H1 (cell line): ENCODE results near the gene ACBD6. TPM values are rescaled to one million over a fixed set of nuclear protein-coding genes. Genes with fewer than 3 reads are reported as not detected.

Experiments used
- CTCF ChIA-PET: fragments of 300-600 bp; sonication (Branson Sonifier 250); formaldehyde crosslinking; loops from one replicate; lab custom pipeline; 2021; ENCODE audit not compliant: partially characterized antibody; lab: Charles Lee
- POLR2A ChIA-PET: fragments of 300-600 bp; sonication (Branson Sonifier 250); formaldehyde crosslinking; loops from one replicate; lab custom pipeline; 2021; ENCODE audit warnings: inconsistent platforms; ENCODE audit not compliant: partially characterized antibody; lab: Charles Lee
- DNase-seq, 2 experiments: peaks; one replicate each; pipeline versions ENCODE4 v3.0.0 to v3.0.0-alpha.2; 2010 to 2022; ENCODE audit warnings: low spot score in 2 of 2, low read depth in 1 of 2, mixed read lengths in 1 of 2
- FAIRE-seq: peaks from 2 replicates; lab custom pipeline; 2011; peaks lifted over from hg19 to GRCh38; lab: Jason Lieb, UNC
- H2AFZ ChIP-seq: 2 replicates; pipeline ENCODE4 v1.8.1; 2012; ENCODE audit warnings: low read length, inconsistent platforms
- H2AK5ac ChIP-seq: 2 replicates; pipeline ENCODE4 v1.6.1; 2013; ENCODE audit warnings: low read depth, low read length
- H2BK120ac ChIP-seq: replicated peaks from 2 replicates; pipeline ENCODE3; 2013; ENCODE audit warnings: low read depth, low read length, inconsistent platforms
- H2BK12ac ChIP-seq: 2 replicates; pipeline ENCODE4 v1.6.1; 2013; ENCODE audit warnings: low read depth, low read length
- H2BK15ac ChIP-seq: 2 replicates; pipeline ENCODE4 v1.6.1; 2013; ENCODE audit warnings: low read length
- H2BK20ac ChIP-seq: 2 replicates; pipeline ENCODE4 v1.6.1; 2013; ENCODE audit warnings: low read length
- H2BK5ac ChIP-seq: 2 replicates; pipeline ENCODE4 v1.6.1; 2013; ENCODE audit warnings: low read depth, low read length
- H3K14ac ChIP-seq: 2 replicates; pipeline ENCODE4 v1.6.1; 2013; ENCODE audit warnings: inconsistent platforms; ENCODE audit not compliant: insufficient read length
- H3K18ac ChIP-seq: 2 replicates; pipeline ENCODE4 v1.6.1; 2013; ENCODE audit warnings: low read length; ENCODE audit errors: extremely low read depth
- H3K23ac ChIP-seq: 2 replicates; pipeline ENCODE4 v1.6.1; 2013; ENCODE audit warnings: inconsistent platforms; ENCODE audit not compliant: insufficient read length
- H3K23me2 ChIP-seq: 2 replicates; pipeline ENCODE4 v1.6.1; 2013; ENCODE audit warnings: low read depth, low read length
- H3K27ac ChIP-seq: 2 replicates; pipeline ENCODE4 v1.6.1; 2011; ENCODE audit warnings: low read depth, low read length, inconsistent platforms
- H3K27me3 ChIP-seq, 4 experiments: replicated peaks in 1 of 4; 1 replicate in 1 of 4; 2 replicates in 3 of 4; pipeline versions ENCODE4 v1.6.1 to v1.8.1; 2011 to 2013; ENCODE audit warnings: low read length in 3 of 4, mild to moderate bottlenecking in 3 of 4, inconsistent platforms in 2 of 4, mixed read lengths in 2 of 4, moderate library complexity in 1 of 4; ENCODE audit not compliant: control insufficient read depth in 3 of 4, insufficient read depth in 3 of 4; ENCODE audit errors: extremely low read depth in 1 of 4
- H3K36me3 ChIP-seq, 4 experiments: 2 replicates each; pipeline versions ENCODE4 v1.6.1 to v1.8.1; 2011 to 2013; ENCODE audit warnings: mild to moderate bottlenecking in 4 of 4, low read length in 3 of 4, moderate library complexity in 2 of 4, control low read depth in 1 of 4, inconsistent platforms in 1 of 4; ENCODE audit not compliant: insufficient read depth in 4 of 4, control insufficient read depth in 2 of 4
- H3K4ac ChIP-seq: replicated peaks from 2 replicates; pipeline ENCODE3; 2013; ENCODE audit warnings: low read length, low read depth, mixed read lengths, inconsistent platforms; ENCODE audit not compliant: insufficient read length
- H3K4me1 ChIP-seq, 4 experiments: replicated peaks in 1 of 4; 1 replicate in 1 of 4; 2 replicates in 3 of 4; pipeline versions ENCODE4 v1.6.1 to v1.8.1; 2011 to 2013; ENCODE audit warnings: low read length in 3 of 4, inconsistent platforms in 2 of 4, mixed read lengths in 1 of 4; ENCODE audit not compliant: insufficient read depth in 4 of 4, control insufficient read depth in 3 of 4
- H3K4me2 ChIP-seq, 2 experiments: 2 replicates each; pipeline versions ENCODE4 v1.6.1 to v1.8.1; 2011 to 2013; ENCODE audit warnings: low read depth in 2 of 2, low read length in 2 of 2, control low read depth in 1 of 2, inconsistent platforms in 1 of 2, mild to moderate bottlenecking in 1 of 2; ENCODE audit not compliant: insufficient read depth in 1 of 2
- H3K4me3 ChIP-seq, 4 experiments: fragments of 200-600, 300-600 bp in 1 of 4; sonication (generic), shearing (Covaris generic), sonication (Bioruptor Twin) in 1 of 4; 2 replicates each; pipeline versions ENCODE4 v1.5.1 to v1.8.1; 2011 to 2016; ENCODE audit warnings: low read length in 4 of 4, low read depth in 3 of 4, control low read depth in 2 of 4, inconsistent platforms in 2 of 4, mild to moderate bottlenecking in 2 of 4, mixed read lengths in 1 of 4, moderate library complexity in 1 of 4; ENCODE audit not compliant: insufficient read depth in 2 of 4; ENCODE audit errors: extremely low read depth in 1 of 4
- H3K56ac ChIP-seq: replicated peaks from 2 replicates; pipeline ENCODE3; 2013; ENCODE audit warnings: low read depth, mild to moderate bottlenecking, mixed read lengths, low read length, inconsistent platforms; ENCODE audit not compliant: insufficient read length
- H3K79me1 ChIP-seq: 2 replicates; pipeline ENCODE4 v1.6.1; 2013; ENCODE audit warnings: low read depth, low read length, control low read depth
- H3K79me2 ChIP-seq, 2 experiments: 2 replicates each; pipeline versions ENCODE4 v1.6.1 to v1.8.1; 2012 to 2013; ENCODE audit warnings: low read length in 2 of 2, mild to moderate bottlenecking in 2 of 2, inconsistent platforms in 1 of 2; ENCODE audit not compliant: insufficient read depth in 2 of 2, control insufficient read depth in 1 of 2
- H3K9ac ChIP-seq, 4 experiments: replicated peaks in 1 of 4; 1 replicate in 1 of 4; 2 replicates in 3 of 4; pipeline versions ENCODE4 v1.6.1 to v1.8.1; 2011 to 2013; ENCODE audit warnings: low read depth in 3 of 4, low read length in 3 of 4, control low read depth in 2 of 4, mild to moderate bottlenecking in 2 of 4, moderate library complexity in 2 of 4, inconsistent platforms in 1 of 4; ENCODE audit errors: extremely low read depth in 1 of 4
- H3K9me3 ChIP-seq, 2 experiments: 2 replicates each; pipeline versions ENCODE4 v1.6.1 to v1.8.1; 2012 to 2013; ENCODE audit warnings: mild to moderate bottlenecking in 2 of 2, moderate library complexity in 2 of 2, control low read depth in 1 of 2, inconsistent platforms in 1 of 2, low read depth in 1 of 2, low read length in 1 of 2, mixed read lengths in 1 of 2; ENCODE audit not compliant: insufficient read depth in 2 of 2
- H4K20me1 ChIP-seq, 2 experiments: replicated peaks in 1 of 2; 2 replicates each; pipeline versions ENCODE3 to v1.8.1; 2011 to 2013; ENCODE audit warnings: inconsistent platforms in 2 of 2, low read length in 2 of 2, mild to moderate bottlenecking in 1 of 2; ENCODE audit not compliant: insufficient read depth in 2 of 2, control insufficient read depth in 1 of 2
- H4K5ac ChIP-seq: 2 replicates; pipeline ENCODE4 v1.6.1; 2013; ENCODE audit warnings: low read length, low read depth, mixed read lengths, inconsistent platforms; ENCODE audit not compliant: insufficient read length
- H4K8ac ChIP-seq: 2 replicates; pipeline ENCODE4 v1.8.0; 2013; ENCODE audit warnings: mild to moderate bottlenecking, moderate library complexity, low read length, inconsistent platforms; ENCODE audit not compliant: insufficient read depth; ENCODE audit errors: extremely low read depth
- H4K91ac ChIP-seq: replicated peaks from 2 replicates; pipeline ENCODE3; 2013; ENCODE audit warnings: low read length, mixed read lengths, inconsistent platforms; ENCODE audit not compliant: insufficient read length
- BACH1 ChIP-seq: IDR thresholded peaks from 2 replicates; pipeline ENCODE4 v1.6.1; 2012; ENCODE audit warnings: low read length, improper control_type of control experiment
- CREB1 ChIP-seq: IDR thresholded peaks from 2 replicates; pipeline ENCODE4 v1.6.1; 2012; ENCODE audit warnings: inconsistent platforms
- MAX ChIP-seq: IDR thresholded peaks from 2 replicates; pipeline ENCODE4 v1.6.1; 2012; ENCODE audit warnings: inconsistent platforms
- PHF8 ChIP-seq: fragments of 200-600 bp; sonication (generic); conservative IDR thresholded peaks from 2 replicates; pipeline ENCODE4 v1.7.1; 2012; ENCODE audit warnings: low read depth, mild to moderate bottlenecking, inconsistent platforms, low read length, moderate library complexity
- RAD21 ChIP-seq, 2 experiments: IDR thresholded peaks in 1 of 2; conservative IDR thresholded peaks in 1 of 2; 2 replicates each; pipeline ENCODE4 v1.6.1; 2011; ENCODE audit warnings: low read depth in 2 of 2, low read length in 2 of 2, improper control_type of control experiment in 1 of 2, inconsistent platforms in 1 of 2, mild to moderate bottlenecking in 1 of 2, moderate library complexity in 1 of 2
- SUZ12 ChIP-seq: fragments of 200-600 bp; sonication (generic); IDR thresholded peaks from 2 replicates; pipeline ENCODE4 v1.6.1; 2012; ENCODE audit warnings: mild to moderate bottlenecking, inconsistent platforms, low read length, moderate library complexity, mixed read lengths
- TAF7 ChIP-seq: optimal IDR thresholded peaks from 2 replicates; pipeline ENCODE3; 2011; ENCODE audit warnings: low read depth, mild to moderate bottlenecking, inconsistent platforms, low read length, moderate library complexity, borderline replicate concordance
- TEAD4 ChIP-seq: IDR thresholded peaks from 2 replicates; pipeline ENCODE4 v1.6.1; 2012; ENCODE audit warnings: low read depth, low read length, inconsistent platforms, mixed read lengths
- YY1 ChIP-seq: IDR thresholded peaks from 2 replicates; pipeline ENCODE4 v1.6.1; 2011; ENCODE audit warnings: low read depth, mild to moderate bottlenecking, low read length
- polyA plus RNA-seq, 7 experiments: library from polyadenylated mRNA; depleted of rRNA in 3 of 7; stranded (reverse) in 5 of 7; unstranded in 2 of 7; fragments of >200 nt in 5 of 7; fragments of 200-250 nt in 2 of 7; gene quantifications; 1 replicate in 5 of 7; 2 replicates in 1 of 7; 4 replicates in 1 of 7; pipeline versions ENCODE4 v1.2.1 to v1.2.3, GENCODE V29; 2011 to 2013; ENCODE audit warnings: missing spikeins in 2 of 7, mixed read lengths in 2 of 7
- total RNA-seq: library from RNA; stranded (reverse); fragmentation: NEBNext Ultra II Directional; extraction: Animal tissue kit (Norgen Biotek cat#: 25700); gene quantifications from 2 replicates; pipeline ENCODE4 v1.2.1, GENCODE V29; 2021

ACBD6 gene
- total and polyA plus RNA-seq, 2 of the 8 experiments (the other 6 are each of a cell fraction or from before 2014, with no cell fraction given): 52.0 to 67.7 TPM

- peaks cover 0 to under 1% of the 10 kb centered on the region in 2 experiments; a peak in 1 of 4 replicates for H3K9me3 ChIP-seq
- no peak for TF ChIP-seq PHF8
- TF ChIP-seq TEAD4: no peak
- no peak for TF ChIP-seq BACH1
- no peak for TF ChIP-seq CREB1
- TF ChIP-seq MAX: no peak
- no peak for TF ChIP-seq RAD21 (IDR thresholded peaks at IDR 0.05 in 1 of 2, conservative IDR thresholded peaks at IDR 0.05 in 1 of 2; ENCODE audit: low read depth in 2 of 2, low read length in 2 of 2)
- no peak for TF ChIP-seq SUZ12
- TF ChIP-seq TAF7: no peak
- TF ChIP-seq YY1: no peak
These were observed 117.2 kb downstream of the ACBD6 start for GRCh38 chr1:180385144-180385543.

More at GRCh38 chr1:180385144-180385543, 117.2 kb downstream of the ACBD6 start:
- Histone ChIP-seq H4K91ac (no peak overlapping the region), H3K23ac (no peak overlapping the region), H3K79me2 (peaks cover 0 to 37% of the 10 kb centered on the region in 2 experiments; a peak in 2 of 4 replicates), H3K27ac (no peak overlapping the region), H4K8ac (no peak overlapping the region), H3K4me2 (no peak overlapping the region), H3K56ac (no peak overlapping the region), H3K79me1 (no peaks in the 10 kb centered on the region), H3K4ac (no peak overlapping the region), H2BK12ac (no peak overlapping the region), H2BK15ac (no peak overlapping the region), H2BK5ac (no peak overlapping the region), H3K4me3 (no peak overlapping the region), H2BK120ac (no peak overlapping the region), H4K20me1 (no peaks in the 10 kb centered on the region), H2BK20ac (no peak overlapping the region), H3K14ac (no peak overlapping the region), H2AFZ (no peak overlapping the region), H3K9ac (no peak overlapping the region), H3K36me3 (no peaks in the 10 kb centered on the region; a peak in 1 of 8 replicates), H3K18ac (no peak overlapping the region), H3K23me2 (no peaks in the 10 kb centered on the region; the same call in 1 of the 2 replicates), H3K4me1 (no peaks in the 10 kb centered on the region), H3K27me3 (no peaks in the 10 kb centered on the region; a peak in 1 of 7 replicates), H4K5ac (no peak overlapping the region), H2AK5ac (no peak overlapping the region)
- FAIRE-seq (no peak), DNase-seq (no peak)
- POLR2A ChIA-PET: no interaction called here
- CTCF ChIA-PET: interaction anchor here (0.6 to 1.5 kb wide), 2 partner anchors 9 to 21 kb away, joined by 3 read pairs; no protein-coding TSS in a partner anchor
